ENCODE results near the gene SMG9.
A peak's percentile ranks its signal among the peaks of the same experiment; 100 is the strongest.

Gene SMG9

DNA sequence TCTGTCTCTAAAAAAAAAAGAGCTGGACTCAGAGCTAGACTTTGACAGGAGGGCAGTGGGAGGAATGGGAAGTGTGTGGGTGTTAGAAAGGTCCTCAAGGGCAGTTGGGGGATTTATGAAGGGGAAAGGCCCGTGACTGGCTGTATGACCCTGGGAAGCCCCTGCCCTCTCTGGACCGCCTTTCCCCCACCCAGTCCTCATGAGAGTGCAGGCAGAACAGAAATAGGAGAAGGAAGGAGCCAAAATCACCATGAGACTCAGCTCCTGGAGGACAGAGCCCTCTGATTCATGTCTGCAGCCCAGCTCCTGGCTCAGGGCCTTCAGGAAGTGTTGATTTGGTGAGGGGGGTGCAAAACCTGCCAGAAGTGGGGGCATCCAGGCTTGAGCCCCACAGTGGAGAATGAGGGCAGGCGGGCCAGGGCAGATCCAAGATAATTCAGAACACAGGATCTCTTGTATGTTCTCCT is 8.7 kb upstream of the SMG9 start:
- Histone ChIP-seq H3F3A (ENCODE audit: control insufficient read depth, insufficient read depth) (peaks cover 28% of the 10 kb centered on the region), H3K4me3 (ENCODE audit: low read length) (no peak overlapping the region), H3K27ac (ENCODE audit: low read depth, low read length) (no peak overlapping the region)

DNA sequence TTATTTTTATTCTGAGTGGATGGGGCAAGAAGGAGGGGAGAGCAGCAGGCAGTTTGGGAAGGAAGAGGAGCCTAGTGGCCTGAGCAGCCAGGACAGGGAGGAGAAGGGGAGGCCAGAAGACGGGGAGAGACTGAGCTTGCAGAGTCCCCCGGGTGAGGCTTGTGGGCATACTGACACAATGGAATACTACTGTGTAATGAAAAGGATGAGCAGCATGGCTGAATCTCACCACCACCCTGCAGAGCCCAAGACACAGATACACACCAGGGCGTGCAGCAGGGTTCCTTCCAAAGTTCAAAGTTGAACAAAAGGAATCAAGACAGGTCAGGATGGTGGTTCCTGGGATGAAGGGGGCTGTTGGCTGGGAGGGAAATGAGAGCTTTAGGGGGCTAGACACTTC is 8.1 kb upstream of the SMG9 start:
- Histone ChIP-seq H3F3A (ENCODE audit: control insufficient read depth, insufficient read depth) (peaks cover 30% of the 10 kb centered on the region), H3K27ac (ENCODE audit: low read depth, low read length) (no peak overlapping the region), H3K4me3 (ENCODE audit: low read length) (no peak overlapping the region)

More for the DNA sequence above, 8.7 kb upstream of the SMG9 start:
- no peaks in the 10 kb centered on the region for H3K9me2 ChIP-seq (replicated peaks; ENCODE audit: control insufficient read depth, low read length)
- peaks cover 38% of the 10 kb centered on the region for H3K36me3 ChIP-seq (ENCODE audit: control insufficient read depth, low read length)
- no peaks in the 10 kb centered on the region for H3K27me3 ChIP-seq (ENCODE audit: control insufficient read depth, low read length)
- H3K4me1 ChIP-seq (ENCODE audit: control insufficient read depth, low read length): peaks cover 47% of the 10 kb centered on the region
- no peaks in the 10 kb centered on the region for H3K79me2 ChIP-seq (ENCODE audit: control insufficient read depth, low read length)
- no peak overlapping the region for H3K4me2 ChIP-seq (ENCODE audit: low read length)
- H4K20me1 ChIP-seq (ENCODE audit: control insufficient read depth, insufficient read depth, low read depth, low read length): no peaks in the 10 kb centered on the region
- no peaks in the 10 kb centered on the region for H3K9me3 ChIP-seq (ENCODE audit: control insufficient read depth, insufficient read depth, low read length)
- TF ChIP-seq, protein P1, sequence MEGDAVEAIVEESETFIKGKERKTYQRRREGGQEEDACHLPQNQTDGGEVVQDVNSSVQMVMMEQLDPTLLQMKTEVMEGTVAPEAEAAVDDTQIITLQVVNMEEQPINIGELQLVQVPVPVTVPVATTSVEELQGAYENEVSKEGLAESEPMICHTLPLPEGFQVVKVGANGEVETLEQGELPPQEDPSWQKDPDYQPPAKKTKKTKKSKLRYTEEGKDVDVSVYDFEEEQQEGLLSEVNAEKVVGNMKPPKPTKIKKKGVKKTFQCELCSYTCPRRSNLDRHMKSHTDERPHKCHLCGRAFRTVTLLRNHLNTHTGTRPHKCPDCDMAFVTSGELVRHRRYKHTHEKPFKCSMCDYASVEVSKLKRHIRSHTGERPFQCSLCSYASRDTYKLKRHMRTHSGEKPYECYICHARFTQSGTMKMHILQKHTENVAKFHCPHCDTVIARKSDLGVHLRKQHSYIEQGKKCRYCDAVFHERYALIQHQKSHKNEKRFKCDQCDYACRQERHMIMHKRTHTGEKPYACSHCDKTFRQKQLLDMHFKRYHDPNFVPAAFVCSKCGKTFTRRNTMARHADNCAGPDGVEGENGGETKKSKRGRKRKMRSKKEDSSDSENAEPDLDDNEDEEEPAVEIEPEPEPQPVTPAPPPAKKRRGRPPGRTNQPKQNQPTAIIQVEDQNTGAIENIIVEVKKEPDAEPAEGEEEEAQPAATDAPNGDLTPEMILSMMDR (IDR thresholded peaks at IDR 0.05; ENCODE audit: low read depth, low read length, poor library complexity, severe bottlenecking): no peak
- TF ChIP-seq EZH2phosphoT487 (IDR thresholded peaks at IDR 0.05; ENCODE audit: borderline replicate concordance, low read length): no peak

DNA sequence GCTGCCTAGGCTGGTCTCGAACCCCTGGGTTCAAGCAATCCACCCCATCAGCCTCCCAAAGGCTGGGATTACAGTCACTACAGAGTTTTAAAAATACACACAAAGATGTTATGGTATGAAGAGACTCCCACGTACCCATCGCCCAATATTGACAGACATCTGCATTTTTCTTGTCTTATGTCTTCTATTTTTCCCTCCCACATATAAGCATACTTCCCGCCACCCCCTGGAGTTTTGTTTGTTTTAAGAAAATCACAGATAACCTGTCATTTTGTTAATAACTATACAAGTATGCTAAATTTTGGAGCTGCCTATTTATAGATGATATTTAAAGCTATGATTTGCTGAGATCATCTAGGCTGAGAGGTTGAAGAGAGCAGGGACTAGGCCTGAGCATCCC is 6.2 kb upstream of the SMG9 start:
- Histone ChIP-seq H4K20me1 (ENCODE audit: control insufficient read depth, insufficient read depth, low read depth, low read length) (no peaks in the 10 kb centered on the region), H3K27me3 (ENCODE audit: control insufficient read depth, low read length) (no peaks in the 10 kb centered on the region), H3F3A (ENCODE audit: control insufficient read depth, insufficient read depth) (peaks cover 38% of the 10 kb centered on the region), H3K36me3 (ENCODE audit: control insufficient read depth, low read length) (peaks cover 31% of the 10 kb centered on the region), H3K4me3 (ENCODE audit: low read length) (no peak overlapping the region), H3K4me1 (ENCODE audit: control insufficient read depth, low read length) (peaks cover 59% of the 10 kb centered on the region), H3K9me3 (ENCODE audit: control insufficient read depth, insufficient read depth, low read length) (no peaks in the 10 kb centered on the region), H3K4me2 (ENCODE audit: low read length) (no peak overlapping the region), H3K79me2 (ENCODE audit: control insufficient read depth, low read length) (peaks cover 19% of the 10 kb centered on the region), H3K27ac (ENCODE audit: low read depth, low read length) (no peak overlapping the region), H3K9me2 (replicated peaks; ENCODE audit: control insufficient read depth, low read length) (no peaks in the 10 kb centered on the region)
- no peak for TF ChIP-seq EZH2phosphoT487 (IDR thresholded peaks at IDR 0.05; ENCODE audit: borderline replicate concordance, low read length)
- TF ChIP-seq, protein P1 (IDR thresholded peaks at IDR 0.05; ENCODE audit: low read depth, low read length, poor library complexity, severe bottlenecking): no peak

More for the DNA sequence above, 8.1 kb upstream of the SMG9 start:
- Histone ChIP-seq H3K4me1 (ENCODE audit: control insufficient read depth, low read length) (peaks cover 54% of the 10 kb centered on the region), H4K20me1 (ENCODE audit: control insufficient read depth, insufficient read depth, low read depth, low read length) (no peaks in the 10 kb centered on the region), H3K9me3 (ENCODE audit: control insufficient read depth, insufficient read depth, low read length) (no peaks in the 10 kb centered on the region), H3K9me2 (replicated peaks; ENCODE audit: control insufficient read depth, low read length) (no peaks in the 10 kb centered on the region), H3K27me3 (ENCODE audit: control insufficient read depth, low read length) (no peaks in the 10 kb centered on the region), H3K79me2 (ENCODE audit: control insufficient read depth, low read length) (peaks cover 3% of the 10 kb centered on the region), H3K4me2 (ENCODE audit: low read length) (no peak overlapping the region), H3K36me3 (ENCODE audit: control insufficient read depth, low read length) (peaks cover 34% of the 10 kb centered on the region)
- no peak for TF ChIP-seq EZH2phosphoT487 (IDR thresholded peaks at IDR 0.05; ENCODE audit: borderline replicate concordance, low read length)

DNA sequence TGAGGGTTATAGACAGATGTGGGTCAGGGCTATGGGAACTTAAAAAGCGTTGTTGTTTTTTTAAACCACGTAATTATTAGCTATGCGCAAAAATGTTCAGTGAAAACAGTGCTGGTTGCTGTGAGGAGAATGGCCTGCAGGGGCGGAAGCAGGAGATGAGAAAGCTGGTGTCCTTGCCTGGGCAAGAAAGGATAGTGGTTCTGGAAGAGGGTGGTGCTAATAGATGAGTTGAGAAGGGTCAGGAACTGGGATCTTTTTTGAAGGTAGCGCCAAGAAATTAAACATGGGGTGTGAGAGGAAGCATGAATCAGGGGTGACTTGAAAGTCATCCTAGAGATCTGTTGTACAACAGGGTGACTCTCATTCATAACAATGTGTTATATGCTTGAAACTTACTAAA is 4.8 kb upstream of the SMG9 start:
- Histone ChIP-seq H4K20me1 (ENCODE audit: control insufficient read depth, insufficient read depth, low read depth, low read length) (no peaks in the 10 kb centered on the region), H3K4me3 (ENCODE audit: low read length) (peak overlapping the region; percentile 50), H3K27ac (ENCODE audit: low read depth, low read length) (peak overlapping the region; percentile 97), H3K27me3 (ENCODE audit: control insufficient read depth, low read length) (no peaks in the 10 kb centered on the region), H3K9me2 (replicated peaks; ENCODE audit: control insufficient read depth, low read length) (no peaks in the 10 kb centered on the region), H3K9me3 (ENCODE audit: control insufficient read depth, insufficient read depth, low read length) (no peaks in the 10 kb centered on the region), H3K79me2 (ENCODE audit: control insufficient read depth, low read length) (peaks cover 28% of the 10 kb centered on the region), H3K36me3 (ENCODE audit: control insufficient read depth, low read length) (peaks cover 25% of the 10 kb centered on the region), H3F3A (ENCODE audit: control insufficient read depth, insufficient read depth) (peaks cover 36% of the 10 kb centered on the region), H3K4me2 (ENCODE audit: low read length) (peak overlapping the region; percentile 95), H3K4me1 (ENCODE audit: control insufficient read depth, low read length) (peaks cover 51% of the 10 kb centered on the region)
- TF ChIP-seq, protein P1 (IDR thresholded peaks at IDR 0.05; ENCODE audit: low read depth, low read length, poor library complexity, severe bottlenecking): peak; percentile 64
- no peak for TF ChIP-seq EZH2phosphoT487 (IDR thresholded peaks at IDR 0.05; ENCODE audit: borderline replicate concordance, low read length)
